SK-N-SH (cell line): ENCODE data around the gene ZBTB38. TPM values are rescaled to one million over a fixed set of nuclear protein-coding genes. Genes with fewer than 3 reads are reported as not detected.
A peak's percentile ranks its signal among the peaks of the same experiment; 100 is the strongest.

ENCODE experiments used
- CTCF ChIA-PET: fragments of 300-600, 350-600 bp; formaldehyde crosslinking; extraction: SDS; loops from one replicate; lab custom pipeline; 2021; lab: Yijun Ruan, JAX
- POLR2A ChIA-PET: fragments of 350-600 bp; sonication (Branson Sonifier 250); formaldehyde crosslinking; extraction: SDS; loops from one replicate; lab custom pipeline; 2020; ENCODE audit warnings: antibody characterized with exemption, inconsistent platforms; lab: Yijun Ruan, JAX
- DNase-seq: peaks from one replicate; pipeline ENCODE4 v3.0.0; 2012
- H2AFZ ChIP-seq: fragments of 200-600 bp; sonication (generic); 2 replicates; pipeline ENCODE4 v1.8.1; 2016; ENCODE audit warnings: antibody characterized with exemption, mild to moderate bottlenecking, low read depth
- H3F3A ChIP-seq: fragments of 200-600 bp; sonication (generic); replicated peaks from 2 replicates; pipeline ENCODE3; 2016; ENCODE audit warnings: antibody characterized with exemption, mild to moderate bottlenecking; ENCODE audit not compliant: insufficient read depth
- H3K27ac ChIP-seq, 2 experiments: fragments of 200-500 bp in 1 of 2; fragments of 200-600 bp in 1 of 2; sonication (Bioruptor generic) in 1 of 2; sonication (generic), shearing (Covaris generic) in 1 of 2; 2 replicates each; pipeline versions ENCODE4 v1.5.1 to v1.6.1; 2014 to 2016; ENCODE audit warnings: low read depth in 2 of 2, inconsistent platforms in 1 of 2, low read length in 1 of 2, mild to moderate bottlenecking in 1 of 2, mixed read lengths in 1 of 2
- H3K27me3 ChIP-seq: fragments of 200-600 bp; sonication (generic), shearing (Covaris generic); 2 replicates; pipeline ENCODE4 v1.6.1; 2016; ENCODE audit warnings: mixed run types; ENCODE audit not compliant: insufficient read depth
- H3K36me3 ChIP-seq, 2 experiments: fragments of 200-500 bp in 1 of 2; fragments of 200-600 bp in 1 of 2; sonication (Bioruptor generic) in 1 of 2; sonication (generic) in 1 of 2; replicated peaks in 1 of 2; 2 replicates each; pipeline versions ENCODE3 to v1.5.1; 2014 to 2016; ENCODE audit warnings: low read length in 1 of 2, mild to moderate bottlenecking in 1 of 2; ENCODE audit not compliant: insufficient read depth in 2 of 2, control insufficient read depth in 1 of 2
- H3K4me1 ChIP-seq, 2 experiments: fragments of 200-500 bp in 1 of 2; fragments of 200-600 bp in 1 of 2; sonication (Bioruptor generic) in 1 of 2; sonication (generic), shearing (Covaris generic) in 1 of 2; 2 replicates each; pipeline versions ENCODE4 v1.5.1 to v1.6.1; 2014 to 2016; ENCODE audit warnings: low read depth in 1 of 2, low read length in 1 of 2, mixed run types in 1 of 2; ENCODE audit not compliant: insufficient read depth in 2 of 2, control insufficient read depth in 1 of 2
- H3K4me2 ChIP-seq: fragments of 200-600 bp; sonication (generic), shearing (Covaris generic); 2 replicates; pipeline ENCODE4 v1.6.1; 2017; ENCODE audit warnings: mixed run types
- H3K4me3 ChIP-seq, 2 experiments: fragments of 200-500 bp in 1 of 2; fragments of 200-600 bp in 1 of 2; sonication (Bioruptor generic) in 1 of 2; sonication (generic), shearing (Covaris generic) in 1 of 2; 2 replicates each; pipeline versions ENCODE4 v1.5.1 to v1.8.1; 2014 to 2016; ENCODE audit warnings: low read depth in 2 of 2, inconsistent platforms in 1 of 2, low read length in 1 of 2, mild to moderate bottlenecking in 1 of 2, mixed read lengths in 1 of 2, moderate library complexity in 1 of 2
- H3K79me2 ChIP-seq: fragments of 200-600 bp; sonication (generic); 2 replicates; pipeline ENCODE4 v1.8.1; 2017; ENCODE audit warnings: mild to moderate bottlenecking; ENCODE audit not compliant: insufficient read depth
- H3K9ac ChIP-seq: fragments of 200-600 bp; sonication (generic); 2 replicates; pipeline ENCODE4 v1.6.1; 2017; ENCODE audit warnings: mixed run types
- H3K9me2 ChIP-seq: fragments of 200-600 bp; sonication (generic); 2 replicates; pipeline ENCODE4 v1.6.1; 2017; ENCODE audit warnings: mixed run types
- H3K9me3 ChIP-seq: fragments of 200-600 bp; sonication (generic); 2 replicates; pipeline ENCODE4 v1.6.1; 2017; ENCODE audit warnings: mixed run types, mild to moderate bottlenecking, moderate library complexity
- H4K20me1 ChIP-seq: fragments of 200-600 bp; sonication (generic); 2 replicates; pipeline ENCODE4 v1.6.1; 2017; ENCODE audit warnings: mild to moderate bottlenecking, mixed run types; ENCODE audit not compliant: insufficient read depth
- EZH2phosphoT487 ChIP-seq: fragments of 200-600 bp; sonication (generic); IDR thresholded peaks from 2 replicates; pipeline ENCODE4 v1.6.1; 2017; ENCODE audit warnings: low read depth, mixed run types, mild to moderate bottlenecking, antibody characterized with exemption, moderate library complexity, borderline replicate concordance
- FOXM1 ChIP-seq: IDR thresholded peaks from 2 replicates; pipeline ENCODE4 v1.4.0; 2012; ENCODE audit warnings: low read depth, mild to moderate bottlenecking
- MAX ChIP-seq: IDR thresholded peaks from 2 replicates; pipeline ENCODE4 v1.4.0; 2012; ENCODE audit warnings: low read depth
- MXI1 ChIP-seq: IDR thresholded peaks from 2 replicates; pipeline ENCODE4 v1.6.1; 2012; ENCODE audit warnings: mild to moderate bottlenecking, low read depth, low read length, improper control_type of control experiment
- NFIC ChIP-seq: IDR thresholded peaks from 2 replicates; pipeline ENCODE4 v1.4.0; 2012; ENCODE audit warnings: borderline replicate concordance
- NRF1 ChIP-seq: IDR thresholded peaks from 2 replicates; pipeline ENCODE4 v1.6.1; 2012; ENCODE audit warnings: low read depth, mild to moderate bottlenecking, low read length
- PBX3 ChIP-seq: IDR thresholded peaks from 2 replicates; pipeline ENCODE4; 2012
- RAD21 ChIP-seq: IDR thresholded peaks from 2 replicates; pipeline ENCODE4 v1.6.1; 2012; ENCODE audit warnings: mild to moderate bottlenecking, low read length
- RCOR1 ChIP-seq: fragments of 150-350 bp; IDR thresholded peaks from 2 replicates; pipeline ENCODE4 v1.6.1; 2017; ENCODE audit warnings: antibody characterized with exemption, low read length
- RFX5 ChIP-seq: IDR thresholded peaks from 2 replicates; pipeline ENCODE4 v1.6.1; 2012; ENCODE audit warnings: mild to moderate bottlenecking, improper control_type of control experiment, low read length
- RXRA ChIP-seq: IDR thresholded peaks from 2 replicates; pipeline ENCODE4 v1.4.0; 2012; ENCODE audit warnings: low read depth, mild to moderate bottlenecking, borderline replicate concordance
- SIN3A ChIP-seq: IDR thresholded peaks from 2 replicates; pipeline ENCODE4 v1.6.1; 2012; ENCODE audit warnings: low read depth, mild to moderate bottlenecking, low read length, moderate library complexity, borderline replicate concordance
- TAF1 ChIP-seq: IDR thresholded peaks from 2 replicates; pipeline ENCODE4 v1.6.1; 2012; ENCODE audit warnings: low read depth, mild to moderate bottlenecking, low read length, moderate library complexity, borderline replicate concordance
- TEAD4 ChIP-seq: IDR thresholded peaks from 2 replicates; pipeline ENCODE4 v1.4.0; 2012; ENCODE audit warnings: mild to moderate bottlenecking, borderline replicate concordance; ENCODE audit not compliant: insufficient read depth
- USF2 ChIP-seq: fragments of 150-350 bp; IDR thresholded peaks from 2 replicates; pipeline ENCODE4 v1.6.1; 2017; ENCODE audit warnings: antibody characterized with exemption, low read length, low read depth, borderline replicate concordance
- WGBS: methylation state at CpG from one replicate; pipeline ENCODE4 v1.1.6; 2017; ENCODE audit warnings: low lambda C conversion rate; 5-methylcytosine and 5-hydroxymethylcytosine counted together
- polyA plus RNA-seq, 3 experiments: library from polyadenylated mRNA; depleted of rRNA; stranded (reverse); fragments of >200 nt; gene quantifications; 2 replicates each; pipeline ENCODE4 v1.2.3, GENCODE V29; 2012

The ZBTB38 gene
- polyA plus RNA-seq, 1 of the 3 experiments (the other 2 are of a cell fraction): 10.1 TPM

GRCh38 chr3:141360888-141361598 is 7.3 kb upstream of the ZBTB38 start (continued):
- TF ChIP-seq RXRA (peak; percentile 45; the same call in 1 of the 2 replicates), RAD21 (peak; percentile 93), NRF1 (no peak), TAF1 (no peak), NFIC (peak; percentile 54; the same call in 1 of the 2 replicates), PBX3 (peak; percentile 60), SIN3A (no peak)

- TF ChIP-seq MAX (no peak), FOXM1 (no peak), RFX5 (no peak), RCOR1 (no peak), TEAD4 (no peak), NFIC (no peak), SIN3A (no peak), TAF1 (no peak), RAD21 (no peak)
- peaks cover 5 to 31% of the 10 kb centered on the region in 2 experiments; a peak in 3 of 4 replicates for H3K4me1 ChIP-seq
- no peak overlapping the region for H3K27ac ChIP-seq
- H3K4me3 ChIP-seq: no peak overlapping the region
- H3K27me3 ChIP-seq: no peaks in the 10 kb centered on the region
- no peaks in the 10 kb centered on the region for H3K9me2 ChIP-seq
- H3K36me3 ChIP-seq: no peaks in the 10 kb centered on the region
- CTCF ChIA-PET: interaction anchor here (1.0 to 5.5 kb wide), 12 partner anchors 9 to 198 kb away, joined by 3 to 123 read pairs (median 18); no protein-coding TSS in a partner anchor
- no peak for DNase-seq
- POLR2A ChIA-PET: no interaction called here
- H3K79me2 ChIP-seq: no peaks in the 10 kb centered on the region
- no peaks in the 10 kb centered on the region for H4K20me1 ChIP-seq
- peaks cover 46% of the 10 kb centered on the region for H3F3A ChIP-seq
- no peak overlapping the region for H3K9ac ChIP-seq
- no peaks in the 10 kb centered on the region; the same call in 1 of the 2 replicates for H3K9me3 ChIP-seq
- H2AFZ ChIP-seq: no peak overlapping the region
- WGBS: 95% methylated on average over 1 of the region's 1 CpG
- no peak overlapping the region for H3K4me2 ChIP-seq
These were observed 5.6 kb upstream of the ZBTB38 start for GRCh38 chr3:141362736-141363135.

GRCh38 chr3:141365201-141365600 is 3.1 kb upstream of the ZBTB38 start:
- POLR2A ChIA-PET: no interaction called here
- CTCF ChIA-PET: interaction anchor here (1.0 kb wide), 1 partner anchor 16 kb away, joined by 3 read pairs; no protein-coding TSS in a partner anchor
- no peak for DNase-seq
- no peaks in the 10 kb centered on the region for H3K27me3 ChIP-seq
- H3K4me2 ChIP-seq: no peak overlapping the region
- 100% methylated on average over 1 of the region's 1 CpG for WGBS
- H3K36me3 ChIP-seq: no peaks in the 10 kb centered on the region
- H3K79me2 ChIP-seq: peaks cover 13% of the 10 kb centered on the region; the same call in 1 of the 2 replicates
- H3K4me1 ChIP-seq: peaks cover 10 to 42% of the 10 kb centered on the region in 2 experiments
- peak overlapping the region; percentile 88 to 99; a peak in 3 of 4 replicates for H3K27ac ChIP-seq
- no peaks in the 10 kb centered on the region for H3K9me2 ChIP-seq
- no peak for TF ChIP-seq USF2
- no peak for TF ChIP-seq MXI1
- TF ChIP-seq EZH2phosphoT487: no peak
- TF ChIP-seq TAF1: no peak
- TF ChIP-seq, all 33 proteins: peak for 0
- no peaks in the 10 kb centered on the region for H4K20me1 ChIP-seq
- H3F3A ChIP-seq: peaks cover 65% of the 10 kb centered on the region
- H2AFZ ChIP-seq: no peak overlapping the region
- no peak overlapping the region for H3K9ac ChIP-seq
- H3K9me3 ChIP-seq: no peaks in the 10 kb centered on the region; the same call in 1 of the 2 replicates
- H3K4me3 ChIP-seq: no peak overlapping the region
